ENCODE data around the gene ESYT1.

Gene ESYT1

DNA sequence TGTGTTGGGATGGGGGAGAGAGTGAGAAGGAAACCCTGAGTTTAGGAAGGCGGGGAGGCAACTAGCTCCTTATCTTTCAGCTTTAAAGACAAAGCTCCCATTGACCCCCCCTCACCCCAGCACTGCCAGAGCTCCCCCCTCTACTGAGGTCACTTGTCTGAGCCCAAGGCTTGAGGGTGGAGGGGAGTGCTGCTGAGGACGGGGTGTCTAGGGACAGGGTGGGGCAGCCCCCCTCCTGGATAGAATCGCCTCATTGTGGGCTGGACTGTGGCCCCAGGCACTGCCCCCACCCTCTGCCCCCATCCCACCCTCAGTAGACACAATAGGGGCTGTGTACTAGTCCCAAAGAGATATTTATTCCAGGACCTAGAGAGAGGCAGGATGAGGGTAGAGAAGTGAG lies 45.1 kb upstream of the ESYT1 start:
- Histone ChIP-seq H3K9me3 (ENCODE audit: control insufficient read depth, insufficient read depth, low read depth, low read length) (no peaks in the 10 kb centered on the region), H3K4me1 (ENCODE audit: control insufficient read depth, insufficient read depth, low read length) (no peaks in the 10 kb centered on the region; the same call in 1 of the 2 replicates), H3K36me3 (ENCODE audit: control insufficient read depth in 2 of 2, insufficient read depth in 1 of 2, low read length in 2 of 2) (peaks cover 0 to 3% of the 10 kb centered on the region in 2 experiments; a peak in 1 of 3 replicates), H3K27ac (ENCODE audit: extremely low read depth, low read depth, low read length) (no peak overlapping the region), H3K4me3 (ENCODE audit: low read depth, low read length) (no peak overlapping the region)
- ChIA-PET POLR2A (interaction anchor here (0.5 to 5.0 kb wide), 2 partner anchors 21 to 38 kb away, joined by 3 to 39 read pairs; partner anchors contain the start of gene PA2G4), CTCF (interaction anchor here (0.6 to 1.8 kb wide), 5 partner anchors 20 to 253 kb away, joined by 3 to 8 read pairs (median 3); partner anchors contain the start of gene SUOX)
- TF ChIP-seq ZNF426 (tag by site-specific recombination; IDR thresholded peaks at IDR 0.05): no peak
- TF ChIP-seq, protein P1, sequence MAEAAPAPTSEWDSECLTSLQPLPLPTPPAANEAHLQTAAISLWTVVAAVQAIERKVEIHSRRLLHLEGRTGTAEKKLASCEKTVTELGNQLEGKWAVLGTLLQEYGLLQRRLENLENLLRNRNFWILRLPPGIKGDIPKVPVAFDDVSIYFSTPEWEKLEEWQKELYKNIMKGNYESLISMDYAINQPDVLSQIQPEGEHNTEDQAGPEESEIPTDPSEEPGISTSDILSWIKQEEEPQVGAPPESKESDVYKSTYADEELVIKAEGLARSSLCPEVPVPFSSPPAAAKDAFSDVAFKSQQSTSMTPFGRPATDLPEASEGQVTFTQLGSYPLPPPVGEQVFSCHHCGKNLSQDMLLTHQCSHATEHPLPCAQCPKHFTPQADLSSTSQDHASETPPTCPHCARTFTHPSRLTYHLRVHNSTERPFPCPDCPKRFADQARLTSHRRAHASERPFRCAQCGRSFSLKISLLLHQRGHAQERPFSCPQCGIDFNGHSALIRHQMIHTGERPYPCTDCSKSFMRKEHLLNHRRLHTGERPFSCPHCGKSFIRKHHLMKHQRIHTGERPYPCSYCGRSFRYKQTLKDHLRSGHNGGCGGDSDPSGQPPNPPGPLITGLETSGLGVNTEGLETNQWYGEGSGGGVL (tag by site-specific recombination; IDR thresholded peaks at IDR 0.05): peak; percentile 55

DNA sequence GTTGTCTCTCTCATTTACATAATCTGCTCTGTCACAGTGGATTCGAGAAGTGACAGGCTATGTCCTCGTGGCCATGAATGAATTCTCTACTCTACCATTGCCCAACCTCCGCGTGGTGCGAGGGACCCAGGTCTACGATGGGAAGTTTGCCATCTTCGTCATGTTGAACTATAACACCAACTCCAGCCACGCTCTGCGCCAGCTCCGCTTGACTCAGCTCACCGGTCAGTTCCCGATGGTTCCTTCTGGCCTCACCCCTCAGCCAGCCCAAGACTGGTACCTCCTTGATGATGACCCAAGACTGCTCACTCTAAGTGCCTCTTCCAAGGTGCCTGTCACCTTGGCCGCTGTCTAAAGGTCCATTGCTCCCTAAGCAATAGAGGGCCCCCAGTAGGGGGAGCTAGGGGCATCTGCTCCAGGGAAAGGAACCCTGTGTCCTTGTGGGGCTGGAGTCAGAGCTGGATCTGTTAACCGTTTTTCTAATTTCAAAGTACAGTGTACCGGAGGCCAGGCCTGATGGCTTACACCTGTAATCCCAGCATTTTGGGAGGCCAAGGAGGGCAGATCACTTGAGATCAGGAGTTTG lies 43.0 kb upstream of the ESYT1 start:
- Histone ChIP-seq H3K9me3 (ENCODE audit: control insufficient read depth, insufficient read depth, low read depth, low read length) (no peaks in the 10 kb centered on the region), H3K36me3 (ENCODE audit: control insufficient read depth in 2 of 2, insufficient read depth in 1 of 2, low read length in 2 of 2) (peaks cover 0 to 10% of the 10 kb centered on the region in 2 experiments; a peak in 2 of 3 replicates), H3K27ac (ENCODE audit: extremely low read depth, low read depth, low read length) (no peak overlapping the region), H3K4me3 (ENCODE audit: low read depth, low read length) (no peak overlapping the region), H3K4me1 (ENCODE audit: control insufficient read depth, insufficient read depth, low read length) (no peaks in the 10 kb centered on the region; the same call in 1 of the 2 replicates)
- ChIA-PET CTCF (interaction anchor here (0.5 to 1.7 kb wide), 18 partner anchors 8 to 384 kb away, joined by 3 to 9 read pairs (median 4); partner anchors contain the start of genes ESYT1, PA2G4 and ZC3H10), POLR2A (interaction anchor here (0.5 to 5.0 kb wide), 4 partner anchors 17 to 33 kb away, joined by 3 to 39 read pairs (median 6); partner anchors contain the start of genes PA2G4 and ZC3H10)
- TF ChIP-seq ZNF311 (tag by site-specific recombination; IDR thresholded peaks at IDR 0.05; ENCODE audit: borderline replicate concordance) (no peak), ZNF302 (tag by site-specific recombination; IDR thresholded peaks at IDR 0.05; ENCODE audit: low read depth) (no peak), ZNF155 (tag by site-specific recombination; IDR thresholded peaks at IDR 0.05) (no peak), ZNF677 (tag by site-specific recombination; IDR thresholded peaks at IDR 0.05) (no peak), ZNF776 (tag by site-specific recombination; IDR thresholded peaks at IDR 0.05; ENCODE audit: borderline replicate concordance) (no peak), ZBTB17 (tag by site-specific recombination; IDR thresholded peaks at IDR 0.05) (no peak), ZNF664 (tag by site-specific recombination; IDR thresholded peaks at IDR 0.05) (no peak), YY2 (tag by site-specific recombination; IDR thresholded peaks at IDR 0.05) (no peak), ZNF324 (tag by site-specific recombination; IDR thresholded peaks at IDR 0.05) (no peak), ZNF23 (tag by site-specific recombination; IDR thresholded peaks at IDR 0.05; ENCODE audit: borderline replicate concordance) (no peak), IKZF3 (tag by site-specific recombination; IDR thresholded peaks at IDR 0.05) (peak; percentile 56; the same call in 1 of the 2 replicates), ZNF561 (tag by site-specific recombination; IDR thresholded peaks at IDR 0.05; ENCODE audit: borderline replicate concordance) (peak; percentile 38; the same call in 1 of the 2 replicates), ZSCAN30 (tag by site-specific recombination; IDR thresholded peaks at IDR 0.05) (0 out of 2 replicates have a peak, but pooled peaks have one; percentile 48), ZSCAN16 (tag by site-specific recombination; IDR thresholded peaks at IDR 0.05) (no peak), ZEB2 (tag by site-specific recombination; IDR thresholded peaks at IDR 0.05) (no peak)
- TF ChIP-seq, protein P2, sequence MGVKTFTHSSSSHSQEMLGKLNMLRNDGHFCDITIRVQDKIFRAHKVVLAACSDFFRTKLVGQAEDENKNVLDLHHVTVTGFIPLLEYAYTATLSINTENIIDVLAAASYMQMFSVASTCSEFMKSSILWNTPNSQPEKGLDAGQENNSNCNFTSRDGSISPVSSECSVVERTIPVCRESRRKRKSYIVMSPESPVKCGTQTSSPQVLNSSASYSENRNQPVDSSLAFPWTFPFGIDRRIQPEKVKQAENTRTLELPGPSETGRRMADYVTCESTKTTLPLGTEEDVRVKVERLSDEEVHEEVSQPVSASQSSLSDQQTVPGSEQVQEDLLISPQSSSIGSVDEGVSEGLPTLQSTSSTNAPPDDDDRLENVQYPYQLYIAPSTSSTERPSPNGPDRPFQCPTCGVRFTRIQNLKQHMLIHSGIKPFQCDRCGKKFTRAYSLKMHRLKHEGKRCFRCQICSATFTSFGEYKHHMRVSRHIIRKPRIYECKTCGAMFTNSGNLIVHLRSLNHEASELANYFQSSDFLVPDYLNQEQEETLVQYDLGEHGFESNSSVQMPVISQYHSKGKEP (tag by site-specific recombination; IDR thresholded peaks at IDR 0.05): no peak
- TF ChIP-seq, protein P3, sequence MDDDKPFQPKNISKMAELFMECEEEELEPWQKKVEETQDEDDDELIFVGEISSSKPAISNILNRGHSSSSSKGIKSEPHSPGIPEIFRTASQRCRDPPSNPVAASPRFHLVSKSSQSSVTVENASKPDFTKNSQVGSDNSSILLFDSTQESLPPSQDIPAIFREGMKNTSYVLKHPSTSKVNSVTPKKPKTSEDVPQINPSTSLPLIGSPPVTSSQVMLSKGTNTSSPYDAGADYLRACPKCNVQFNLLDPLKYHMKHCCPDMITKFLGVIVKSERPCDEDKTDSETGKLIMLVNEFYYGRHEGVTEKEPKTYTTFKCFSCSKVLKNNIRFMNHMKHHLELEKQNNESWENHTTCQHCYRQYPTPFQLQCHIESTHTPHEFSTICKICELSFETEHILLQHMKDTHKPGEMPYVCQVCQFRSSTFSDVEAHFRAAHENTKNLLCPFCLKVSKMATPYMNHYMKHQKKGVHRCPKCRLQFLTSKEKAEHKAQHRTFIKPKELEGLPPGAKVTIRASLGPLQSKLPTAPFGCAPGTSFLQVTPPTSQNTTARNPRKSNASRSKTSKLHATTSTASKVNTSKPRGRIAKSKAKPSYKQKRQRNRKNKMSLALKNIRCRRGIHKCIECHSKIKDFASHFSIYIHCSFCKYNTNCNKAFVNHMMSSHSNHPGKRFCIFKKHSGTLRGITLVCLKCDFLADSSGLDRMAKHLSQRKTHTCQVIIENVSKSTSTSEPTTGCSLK (tag by site-specific recombination; IDR thresholded peaks at IDR 0.05): no peak
- TF ChIP-seq, protein P4, sequence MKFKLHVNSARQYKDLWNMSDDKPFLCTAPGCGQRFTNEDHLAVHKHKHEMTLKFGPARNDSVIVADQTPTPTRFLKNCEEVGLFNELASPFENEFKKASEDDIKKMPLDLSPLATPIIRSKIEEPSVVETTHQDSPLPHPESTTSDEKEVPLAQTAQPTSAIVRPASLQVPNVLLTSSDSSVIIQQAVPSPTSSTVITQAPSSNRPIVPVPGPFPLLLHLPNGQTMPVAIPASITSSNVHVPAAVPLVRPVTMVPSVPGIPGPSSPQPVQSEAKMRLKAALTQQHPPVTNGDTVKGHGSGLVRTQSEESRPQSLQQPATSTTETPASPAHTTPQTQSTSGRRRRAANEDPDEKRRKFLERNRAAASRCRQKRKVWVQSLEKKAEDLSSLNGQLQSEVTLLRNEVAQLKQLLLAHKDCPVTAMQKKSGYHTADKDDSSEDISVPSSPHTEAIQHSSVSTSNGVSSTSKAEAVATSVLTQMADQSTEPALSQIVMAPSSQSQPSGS (tag by site-specific recombination; IDR thresholded peaks at IDR 0.05; ENCODE audit: low read depth): no peak
- TF ChIP-seq, protein P5, sequence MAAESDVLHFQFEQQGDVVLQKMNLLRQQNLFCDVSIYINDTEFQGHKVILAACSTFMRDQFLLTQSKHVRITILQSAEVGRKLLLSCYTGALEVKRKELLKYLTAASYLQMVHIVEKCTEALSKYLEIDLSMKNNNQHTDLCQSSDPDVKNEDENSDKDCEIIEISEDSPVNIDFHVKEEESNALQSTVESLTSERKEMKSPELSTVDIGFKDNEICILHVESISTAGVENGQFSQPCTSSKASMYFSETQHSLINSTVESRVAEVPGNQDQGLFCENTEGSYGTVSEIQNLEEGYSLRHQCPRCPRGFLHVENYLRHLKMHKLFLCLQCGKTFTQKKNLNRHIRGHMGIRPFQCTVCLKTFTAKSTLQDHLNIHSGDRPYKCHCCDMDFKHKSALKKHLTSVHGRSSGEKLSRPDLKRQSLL (tag by site-specific recombination; IDR thresholded peaks at IDR 0.05): no peak
- TF ChIP-seq, protein P6, sequence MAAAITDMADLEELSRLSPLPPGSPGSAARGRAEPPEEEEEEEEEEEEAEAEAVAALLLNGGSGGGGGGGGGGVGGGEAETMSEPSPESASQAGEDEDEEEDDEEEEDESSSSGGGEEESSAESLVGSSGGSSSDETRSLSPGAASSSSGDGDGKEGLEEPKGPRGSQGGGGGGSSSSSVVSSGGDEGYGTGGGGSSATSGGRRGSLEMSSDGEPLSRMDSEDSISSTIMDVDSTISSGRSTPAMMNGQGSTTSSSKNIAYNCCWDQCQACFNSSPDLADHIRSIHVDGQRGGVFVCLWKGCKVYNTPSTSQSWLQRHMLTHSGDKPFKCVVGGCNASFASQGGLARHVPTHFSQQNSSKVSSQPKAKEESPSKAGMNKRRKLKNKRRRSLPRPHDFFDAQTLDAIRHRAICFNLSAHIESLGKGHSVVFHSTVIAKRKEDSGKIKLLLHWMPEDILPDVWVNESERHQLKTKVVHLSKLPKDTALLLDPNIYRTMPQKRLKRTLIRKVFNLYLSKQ (tag by site-specific recombination; IDR thresholded peaks at IDR 0.05; ENCODE audit: borderline replicate concordance): no peak
